ENCODE results near the gene ADORA3. TPM values are rescaled to one million over a fixed set of nuclear protein-coding genes. Genes with fewer than 3 reads are reported as not detected.

The ADORA3 gene
- total RNA-seq, 3 donors from 2014 or later (not counting 1 experiment from before 2014, with no cell fraction given): 0.40 TPM; not detected in 2

GRCh38 chr1:111480674-111481073, 22.8 kb downstream of the ADORA3 start:
- intact Hi-C loops (cut with micrococcal nuclease): no loop called here
- DNase-seq: no peak
- peaks cover 15% of the 10 kb centered on the region for H3K36me3 ChIP-seq (ENCODE audit: control insufficient read depth, insufficient read depth, low read length)
- H3K4me3 Mint-ChIP-seq: no peak overlapping the region
- H3K27ac Mint-ChIP-seq: no peak overlapping the region
- no peak for TF ChIP-seq CTCF (IDR thresholded peaks at IDR 0.05)
- no peaks in the 10 kb centered on the region for H3K9me3 Mint-ChIP-seq
- peaks cover 12% of the 10 kb centered on the region for H3K36me3 Mint-ChIP-seq
- no peaks in the 10 kb centered on the region for H3K9me3 ChIP-seq (ENCODE audit: control insufficient read depth, insufficient read depth, low read length)
- 80% methylated on average over 1 of the region's 1 CpG for WGBS (ENCODE audit: insufficient coverage)
- H3K4me1 Mint-ChIP-seq: peaks cover 38 to 49% of the 10 kb centered on the region in 2 donors
- no peak for ATAC-seq
- H3K27ac ChIP-seq (ENCODE audit: low read length): no peak overlapping the region
- H3K4me3 ChIP-seq (ENCODE audit: low read length): no peak overlapping the region
- H3K27me3 Mint-ChIP-seq (ENCODE audit: low read depth in 2 of 2): no peaks in the 10 kb centered on the region
- H3K4me1 ChIP-seq (ENCODE audit: control insufficient read depth, insufficient read depth, low read length): peaks cover 28% of the 10 kb centered on the region
- H3K27me3 ChIP-seq (ENCODE audit: control insufficient read depth, insufficient read depth, low read length): no peaks in the 10 kb centered on the region

- no peak for TF ChIP-seq CTCF (IDR thresholded peaks at IDR 0.05)
- WGBS (ENCODE audit: insufficient coverage): 0% methylated on average over 2 of the region's 2 CpGs
- DNase-seq (peak in 1 of 2 donors; percentile 74), ATAC-seq (peak; percentile 14 to 60 (median 52))
- no peaks in the 10 kb centered on the region for H3K9me3 ChIP-seq (ENCODE audit: control insufficient read depth, insufficient read depth, low read length)
- peak overlapping the region; percentile 60 for H3K4me3 ChIP-seq (ENCODE audit: low read length)
- Mint-ChIP-seq H3K9me3 (no peaks in the 10 kb centered on the region), H3K36me3 (peaks cover 12% of the 10 kb centered on the region), H3K4me3 (peak overlapping the region; percentile 97), H3K4me1 (peaks cover 36 to 48% of the 10 kb centered on the region in 2 donors), H3K27ac (no peak overlapping the region), H3K27me3 (ENCODE audit: low read depth in 2 of 2) (no peaks in the 10 kb centered on the region)
- H3K4me1 ChIP-seq (ENCODE audit: control insufficient read depth, insufficient read depth, low read length): peaks cover 45% of the 10 kb centered on the region
- peak overlapping the region; percentile 69 for H3K27ac ChIP-seq (ENCODE audit: low read length)
- H3K36me3 ChIP-seq (ENCODE audit: control insufficient read depth, insufficient read depth, low read length): peaks cover 15% of the 10 kb centered on the region
- intact Hi-C loops (cut with micrococcal nuclease): loop anchor here (5.0 to 10.0 kb wide), 2 partner anchors 180 to 278 kb away; partner anchors contain the start of gene DDX20
- no peaks in the 10 kb centered on the region for H3K27me3 ChIP-seq (ENCODE audit: control insufficient read depth, insufficient read depth, low read length)
Measured at GRCh38 chr1:111476761-111477309, 26.6 kb downstream of the ADORA3 start.

- intact Hi-C loops (cut with micrococcal nuclease): loop anchor here (5.0 to 10.0 kb wide), 2 partner anchors 181 to 279 kb away; partner anchors contain the start of gene DDX20
- H3K27me3 Mint-ChIP-seq (ENCODE audit: low read depth in 2 of 2): no peaks in the 10 kb centered on the region
- no peak for DNase-seq
Measured at GRCh38 chr1:111476214-111476613, 27.2 kb downstream of the ADORA3 start.

More at GRCh38 chr1:111476214-111476613, 27.2 kb downstream of the ADORA3 start:
- ATAC-seq: no peak
- H3K27ac ChIP-seq (ENCODE audit: low read length): peak overlapping the region; percentile 69
- H3K4me1 Mint-ChIP-seq: peaks cover 36 to 48% of the 10 kb centered on the region in 2 donors
- H3K4me1 ChIP-seq (ENCODE audit: control insufficient read depth, insufficient read depth, low read length): peaks cover 51% of the 10 kb centered on the region
- no peak overlapping the region for H3K27ac Mint-ChIP-seq
- H3K4me3 Mint-ChIP-seq: peak overlapping the region; percentile 97
- peaks cover 15% of the 10 kb centered on the region for H3K36me3 ChIP-seq (ENCODE audit: control insufficient read depth, insufficient read depth, low read length)
- H3K9me3 Mint-ChIP-seq: no peaks in the 10 kb centered on the region
- no peak for TF ChIP-seq CTCF (IDR thresholded peaks at IDR 0.05)
- no peaks in the 10 kb centered on the region for H3K27me3 ChIP-seq (ENCODE audit: control insufficient read depth, insufficient read depth, low read length)
- no peaks in the 10 kb centered on the region for H3K9me3 ChIP-seq (ENCODE audit: control insufficient read depth, insufficient read depth, low read length)
- peaks cover 12% of the 10 kb centered on the region for H3K36me3 Mint-ChIP-seq
- peak overlapping the region; percentile 60 for H3K4me3 ChIP-seq (ENCODE audit: low read length)
